AG09309 (cell line): ENCODE results near the gene NKD2.

Experiments
- DNase-seq: peaks from one replicate; pipeline ENCODE4 v3.0.0-alpha.2; 2010; ENCODE audit warnings: low read depth
- H3K4me3 ChIP-seq: 2 replicates; pipeline ENCODE4 v1.5.1; 2011; ENCODE audit warnings: mild to moderate bottlenecking, low read depth, low read length, moderate library complexity; ENCODE audit not compliant: control insufficient read depth
- TF ChIP-seq, protein P1 (sequence below): IDR thresholded peaks from 2 replicates; pipeline ENCODE4 v1.5.1; 2011; ENCODE audit warnings: mild to moderate bottlenecking, low read depth, low read length, inconsistent platforms; ENCODE audit not compliant: insufficient read depth, control insufficient read depth; ENCODE audit errors: missing control alignments

Gene NKD2

GRCh38 chr5:1069720-1070088, 61.1 kb downstream of the NKD2 start:
- TF ChIP-seq, protein P1, sequence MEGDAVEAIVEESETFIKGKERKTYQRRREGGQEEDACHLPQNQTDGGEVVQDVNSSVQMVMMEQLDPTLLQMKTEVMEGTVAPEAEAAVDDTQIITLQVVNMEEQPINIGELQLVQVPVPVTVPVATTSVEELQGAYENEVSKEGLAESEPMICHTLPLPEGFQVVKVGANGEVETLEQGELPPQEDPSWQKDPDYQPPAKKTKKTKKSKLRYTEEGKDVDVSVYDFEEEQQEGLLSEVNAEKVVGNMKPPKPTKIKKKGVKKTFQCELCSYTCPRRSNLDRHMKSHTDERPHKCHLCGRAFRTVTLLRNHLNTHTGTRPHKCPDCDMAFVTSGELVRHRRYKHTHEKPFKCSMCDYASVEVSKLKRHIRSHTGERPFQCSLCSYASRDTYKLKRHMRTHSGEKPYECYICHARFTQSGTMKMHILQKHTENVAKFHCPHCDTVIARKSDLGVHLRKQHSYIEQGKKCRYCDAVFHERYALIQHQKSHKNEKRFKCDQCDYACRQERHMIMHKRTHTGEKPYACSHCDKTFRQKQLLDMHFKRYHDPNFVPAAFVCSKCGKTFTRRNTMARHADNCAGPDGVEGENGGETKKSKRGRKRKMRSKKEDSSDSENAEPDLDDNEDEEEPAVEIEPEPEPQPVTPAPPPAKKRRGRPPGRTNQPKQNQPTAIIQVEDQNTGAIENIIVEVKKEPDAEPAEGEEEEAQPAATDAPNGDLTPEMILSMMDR: no peak
- DNase-seq: no peak
- H3K4me3 ChIP-seq: no peak overlapping the region

- no peak overlapping the region for H3K4me3 ChIP-seq
- no peak for DNase-seq
- TF ChIP-seq, protein P1: no peak
Measured at GRCh38 chr5:1073239-1074102, 64.9 kb downstream of the NKD2 start.

DNA sequence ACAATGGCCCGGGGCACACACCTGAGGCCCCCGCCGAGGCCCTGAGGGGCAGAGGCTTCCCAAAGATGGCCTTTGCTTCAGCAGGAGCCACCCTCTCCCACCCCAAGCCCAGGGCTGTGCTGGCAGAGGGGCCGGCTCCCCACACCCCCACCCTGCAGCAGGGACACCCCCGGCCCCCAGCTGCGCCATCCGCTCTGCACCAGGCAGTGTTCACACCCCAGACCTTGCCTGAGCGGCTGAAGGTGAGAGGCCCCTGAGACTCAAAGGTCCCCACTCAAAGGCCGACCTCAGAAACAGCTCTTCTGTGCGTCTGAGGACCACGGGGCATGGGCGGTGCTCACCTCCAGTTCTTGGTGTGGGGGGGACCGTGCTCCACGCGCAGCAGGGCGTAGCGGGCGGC, 65.6 kb downstream of the NKD2 start:
- TF ChIP-seq, protein P1: no peak

DNA sequence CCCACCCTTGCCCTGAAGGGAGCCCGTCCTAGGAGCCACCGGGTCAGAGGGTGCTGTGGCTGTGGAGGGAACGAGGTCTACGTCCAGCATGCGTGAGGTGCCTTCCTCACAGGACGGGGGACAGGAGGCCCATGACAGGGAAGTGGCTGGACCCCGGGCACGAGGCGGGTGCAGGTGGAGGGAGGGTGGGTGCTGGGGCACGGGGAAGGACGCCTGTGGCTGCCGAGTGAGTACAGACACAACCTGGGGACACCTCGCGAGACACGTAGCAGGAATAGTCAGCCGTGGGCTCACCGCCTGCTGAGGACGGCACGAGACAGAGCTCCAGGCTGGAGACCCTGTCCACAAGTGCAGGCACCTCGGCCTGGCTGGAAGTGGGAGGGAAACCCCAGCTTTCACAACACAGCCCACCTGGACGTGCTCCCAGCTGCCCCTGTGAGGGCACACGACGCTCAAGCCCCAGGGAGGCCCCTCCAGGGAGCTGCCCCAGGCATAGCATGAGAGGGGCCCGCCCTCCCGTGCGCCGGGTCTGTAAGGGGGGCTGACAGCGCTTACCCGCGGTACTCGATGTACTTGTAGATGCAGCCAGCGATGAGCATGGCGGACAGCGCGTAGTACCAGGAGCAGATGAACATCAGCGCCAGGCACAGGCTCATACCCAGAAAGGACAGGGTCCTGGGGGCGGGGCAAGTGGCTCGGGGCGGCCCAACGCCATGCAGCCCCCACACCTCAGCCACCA, 66.4 kb downstream of the NKD2 start:
- no peak for DNase-seq
- no peak overlapping the region for H3K4me3 ChIP-seq
- TF ChIP-seq, protein P1: no peak

More for the DNA sequence above, 65.6 kb downstream of the NKD2 start:
- DNase-seq: no peak
- H3K4me3 ChIP-seq: no peak overlapping the region

DNA sequence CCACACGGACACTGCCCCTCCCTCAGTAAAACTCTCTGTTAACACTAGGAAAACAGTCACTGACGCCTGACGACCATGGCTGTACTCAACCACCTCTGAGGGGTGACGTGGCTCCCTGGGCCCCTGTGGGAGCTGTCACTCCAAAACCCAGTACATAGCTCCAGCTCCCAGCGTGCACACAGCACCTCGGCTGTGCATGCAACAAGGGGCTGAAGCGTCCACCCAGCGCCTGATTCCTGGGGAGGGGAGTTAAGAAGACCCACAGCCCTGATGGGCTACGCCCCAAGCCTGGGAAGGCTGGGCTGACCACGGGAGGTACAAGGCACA, 66.9 kb downstream of the NKD2 start:
- no peak overlapping the region for H3K4me3 ChIP-seq
- no peak for DNase-seq
- TF ChIP-seq, protein P1: no peak

GRCh38 chr5:1075931-1076330, 67.3 kb downstream of the NKD2 start:
- H3K4me3 ChIP-seq: no peak overlapping the region
- no peak for DNase-seq
- TF ChIP-seq, protein P1: no peak
